ENCODE measurements around the gene MAD1L1.

DNA sequence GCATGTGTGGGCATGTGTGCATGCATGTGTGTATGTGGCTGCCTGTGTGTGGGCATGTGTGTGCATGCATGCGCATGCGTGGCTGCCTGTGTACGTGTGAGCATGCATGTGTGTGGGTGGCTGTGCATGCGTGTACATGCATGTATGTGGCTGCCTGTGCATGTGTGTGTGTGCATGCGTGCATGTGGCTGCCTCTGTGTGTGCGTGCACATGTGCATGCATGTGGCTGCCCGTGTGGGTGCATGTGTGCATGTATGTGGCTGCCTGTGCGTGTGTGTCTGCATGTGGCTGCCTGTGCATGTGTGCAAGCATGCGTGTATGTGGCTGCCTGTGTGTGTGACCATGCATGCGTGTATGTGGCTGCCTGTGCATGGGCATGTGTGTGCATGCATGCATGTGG lies 345.5 kb downstream of the MAD1L1 start:
- TF ChIP-seq, protein P1, sequence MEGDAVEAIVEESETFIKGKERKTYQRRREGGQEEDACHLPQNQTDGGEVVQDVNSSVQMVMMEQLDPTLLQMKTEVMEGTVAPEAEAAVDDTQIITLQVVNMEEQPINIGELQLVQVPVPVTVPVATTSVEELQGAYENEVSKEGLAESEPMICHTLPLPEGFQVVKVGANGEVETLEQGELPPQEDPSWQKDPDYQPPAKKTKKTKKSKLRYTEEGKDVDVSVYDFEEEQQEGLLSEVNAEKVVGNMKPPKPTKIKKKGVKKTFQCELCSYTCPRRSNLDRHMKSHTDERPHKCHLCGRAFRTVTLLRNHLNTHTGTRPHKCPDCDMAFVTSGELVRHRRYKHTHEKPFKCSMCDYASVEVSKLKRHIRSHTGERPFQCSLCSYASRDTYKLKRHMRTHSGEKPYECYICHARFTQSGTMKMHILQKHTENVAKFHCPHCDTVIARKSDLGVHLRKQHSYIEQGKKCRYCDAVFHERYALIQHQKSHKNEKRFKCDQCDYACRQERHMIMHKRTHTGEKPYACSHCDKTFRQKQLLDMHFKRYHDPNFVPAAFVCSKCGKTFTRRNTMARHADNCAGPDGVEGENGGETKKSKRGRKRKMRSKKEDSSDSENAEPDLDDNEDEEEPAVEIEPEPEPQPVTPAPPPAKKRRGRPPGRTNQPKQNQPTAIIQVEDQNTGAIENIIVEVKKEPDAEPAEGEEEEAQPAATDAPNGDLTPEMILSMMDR (IDR thresholded peaks at IDR 0.05), result no peak
- TF ChIP-seq POLR2A (IDR thresholded peaks at IDR 0.05), result no peak
- TF ChIP-seq EP300 (IDR thresholded peaks at IDR 0.05), result no peak
